GM23248 (cell line): ENCODE data around the gene ZDHHC1. TPM values are rescaled to one million over a fixed set of nuclear protein-coding genes. Genes with fewer than 3 reads are reported as not detected.

Experiments
- DNase-seq: peaks from one replicate; pipeline ENCODE4 v3.0.0-alpha.2; 2015
- H2AFZ ChIP-seq: fragments of 200-600 bp; sonication (generic); 2 replicates; pipeline ENCODE4 v1.6.1; 2016; ENCODE audit warnings: antibody characterized with exemption
- H3F3A ChIP-seq: fragments of 200-600 bp; sonication (generic); 2 replicates; pipeline ENCODE4 v1.6.1; 2016; ENCODE audit warnings: mild to moderate bottlenecking, antibody characterized with exemption, mixed run types; ENCODE audit not compliant: insufficient read depth
- H3K27ac ChIP-seq: fragments of 200-600 bp; sonication (generic); 2 replicates; pipeline ENCODE4 v1.5.1; 2016; ENCODE audit warnings: mild to moderate bottlenecking
- H3K27me3 ChIP-seq: fragments of 200-600 bp; sonication (generic); replicated peaks from 2 replicates; pipeline ENCODE4 v1.6.1; 2016; ENCODE audit warnings: mild to moderate bottlenecking; ENCODE audit not compliant: insufficient read depth
- H3K36me3 ChIP-seq: fragments of 200-600 bp; sonication (generic); 2 replicates; pipeline ENCODE4 v1.6.1; 2016; ENCODE audit warnings: low read depth, mild to moderate bottlenecking
- H3K4me1 ChIP-seq: fragments of 200-600 bp; sonication (generic); 2 replicates; pipeline ENCODE4 v1.6.1; 2016; ENCODE audit warnings: mild to moderate bottlenecking; ENCODE audit not compliant: insufficient read depth
- H3K4me2 ChIP-seq: fragments of 200-600 bp; sonication (generic); one replicate; pipeline ENCODE4 v1.6.1; 2016; ENCODE audit warnings: mild to moderate bottlenecking; ENCODE audit not compliant: unreplicated experiment
- H3K4me3 ChIP-seq: fragments of 200-600 bp; sonication (generic); 2 replicates; pipeline ENCODE4 v1.5.1; 2016; ENCODE audit warnings: mild to moderate bottlenecking
- H3K79me2 ChIP-seq: fragments of 200-600 bp; sonication (generic); 2 replicates; pipeline ENCODE4 v1.6.1; 2016; ENCODE audit warnings: mild to moderate bottlenecking; ENCODE audit not compliant: insufficient read depth
- H3K9ac ChIP-seq: fragments of 200-600 bp; sonication (generic); 2 replicates; pipeline ENCODE4 v1.6.1; 2016; ENCODE audit warnings: mild to moderate bottlenecking
- H3K9me2 ChIP-seq: fragments of 200-600 bp; sonication (generic); 2 replicates; pipeline ENCODE4 v1.6.1; 2016; ENCODE audit warnings: mixed run types, mild to moderate bottlenecking, moderate library complexity; ENCODE audit not compliant: insufficient read depth
- H3K9me3 ChIP-seq: fragments of 200-600 bp; sonication (generic); one replicate; pipeline ENCODE4 v1.6.1; 2017; ENCODE audit warnings: low read depth
- H4K20me1 ChIP-seq: fragments of 200-600 bp; sonication (generic); 2 replicates; pipeline ENCODE4 v1.6.0; 2016; ENCODE audit not compliant: insufficient read depth
- EZH2 ChIP-seq: fragments of 200-600 bp; sonication (generic); IDR thresholded peaks from 2 replicates; pipeline ENCODE4 v1.6.1; 2018; ENCODE audit warnings: antibody characterized with exemption, mild to moderate bottlenecking; ENCODE audit not compliant: insufficient read depth, poor library complexity, severe bottlenecking
- EZH2phosphoT487 ChIP-seq: fragments of 200-600 bp; sonication (generic); IDR thresholded peaks from 2 replicates; pipeline ENCODE4 v1.6.1; 2018; ENCODE audit warnings: antibody characterized with exemption, moderate library complexity, mild to moderate bottlenecking, low read depth; ENCODE audit not compliant: insufficient read depth
- WGBS, 2 experiments: methylation state at CpG; one replicate each; pipeline ENCODE4 v1.1.6; 2015 to 2017; ENCODE audit warnings: low lambda C conversion rate in 2 of 2, low coverage in 1 of 2; ENCODE audit errors: missing lambda C conversion rate in 2 of 2; 5-methylcytosine and 5-hydroxymethylcytosine counted together
- in situ Hi-C: fragments of 300-500 bp; cut with MboI; formaldehyde crosslinking; loops from 2 replicates; pipeline ENCODE4 v1.15.0; 2020
- polyA plus RNA-seq: library from polyadenylated mRNA; unstranded; fragments of >200 nt; fragmentation: Nextera tagmentation; extraction: Ambion mirVana; gene quantifications from 2 replicates; pipeline ENCODE4 v1.2.1, GENCODE V29; 2016
- total RNA-seq: library from RNA; depleted of rRNA; stranded (reverse); fragments of >200 nt; shearing (Covaris generic); gene quantifications from 2 replicates; pipeline ENCODE4 v1.2.3, GENCODE V29; 2014

ZDHHC1 gene
- total and polyA plus RNA-seq, 2 experiments from 2014 or later = 9.2 to 10.9 TPM

- H3K27me3 ChIP-seq = no peaks in the 10 kb centered on the region
- H3K27ac ChIP-seq = no peak overlapping the region
- no peaks in the 10 kb centered on the region for H3K9me2 ChIP-seq
- no peak overlapping the region for H3K4me3 ChIP-seq
- H3K4me2 ChIP-seq = no peak overlapping the region
- TF ChIP-seq EZH2 (no peak), EZH2phosphoT487 (no peak)
- H3K9me3 ChIP-seq = no peaks in the 10 kb centered on the region
- in situ Hi-C loops = no loop called here
- no peaks in the 10 kb centered on the region for H3K36me3 ChIP-seq
- no peak overlapping the region for H3K9ac ChIP-seq
- H4K20me1 ChIP-seq = no peaks in the 10 kb centered on the region
- 62 to 69% methylated on average over 8 of the region's 8 CpGs for WGBS, 2 experiments
- no peak for DNase-seq
- H3F3A ChIP-seq = no peaks in the 10 kb centered on the region
- H2AFZ ChIP-seq = no peak overlapping the region
- H3K79me2 ChIP-seq = no peaks in the 10 kb centered on the region
- H3K4me1 ChIP-seq = 0 out of 2 replicates have a peak, but pooled peaks cover 7% of the 10 kb centered on the region
These were observed 28.7 kb downstream of the ZDHHC1 start for GRCh38 chr16:67387479-67388079.

- in situ Hi-C loops = no loop called here
These were observed 29.3 kb downstream of the ZDHHC1 start for GRCh38 chr16:67386861-67387455.

GRCh38 chr16:67384778-67385510, 31.3 kb downstream of the ZDHHC1 start:
- in situ Hi-C loops = no loop called here
- peak; percentile 45 for DNase-seq

More at GRCh38 chr16:67386861-67387455, 29.3 kb downstream of the ZDHHC1 start:
- Histone ChIP-seq H3K27me3 (no peaks in the 10 kb centered on the region), H3K27ac (no peak overlapping the region), H3F3A (no peaks in the 10 kb centered on the region), H3K9me2 (no peaks in the 10 kb centered on the region), H3K4me3 (no peak overlapping the region), H3K79me2 (no peaks in the 10 kb centered on the region), H3K9ac (no peak overlapping the region), H3K4me1 (0 out of 2 replicates have a peak, but pooled peaks cover 7% of the 10 kb centered on the region), H3K4me2 (no peak overlapping the region), H3K9me3 (no peaks in the 10 kb centered on the region), H4K20me1 (no peaks in the 10 kb centered on the region), H2AFZ (no peak overlapping the region), H3K36me3 (no peaks in the 10 kb centered on the region)
- WGBS, 2 experiments = 77 to 83% methylated on average over 5 of the region's 5 CpGs
- no peak for DNase-seq
- TF ChIP-seq EZH2 (no peak), EZH2phosphoT487 (no peak)

GRCh38 chr16:67383284-67383683, 33.0 kb downstream of the ZDHHC1 start:
- Histone ChIP-seq H3K9me3 (no peaks in the 10 kb centered on the region), H3K9me2 (no peaks in the 10 kb centered on the region), H3K4me2 (no peak overlapping the region), H3F3A (no peaks in the 10 kb centered on the region), H2AFZ (no peak overlapping the region), H3K79me2 (no peaks in the 10 kb centered on the region), H3K4me1 (0 out of 2 replicates have a peak, but pooled peaks cover 7% of the 10 kb centered on the region), H3K4me3 (no peak overlapping the region), H3K36me3 (no peaks in the 10 kb centered on the region), H3K9ac (no peak overlapping the region), H3K27me3 (no peaks in the 10 kb centered on the region), H4K20me1 (no peaks in the 10 kb centered on the region), H3K27ac (no peak overlapping the region)
- in situ Hi-C loops = no loop called here
- no peak for DNase-seq
- WGBS, 2 experiments = 66 to 67% methylated on average over 3 of the region's 3 CpGs
- TF ChIP-seq EZH2phosphoT487 (no peak), EZH2 (no peak)

More at GRCh38 chr16:67384778-67385510, 31.3 kb downstream of the ZDHHC1 start:
- TF ChIP-seq EZH2phosphoT487 (no peak), EZH2 (no peak)
- no peaks in the 10 kb centered on the region for H3K27me3 ChIP-seq
- WGBS, 2 experiments = 84 to 89% methylated on average over 8 of the region's 8 CpGs
- H4K20me1 ChIP-seq = no peaks in the 10 kb centered on the region
- H3K4me2 ChIP-seq = no peak overlapping the region
- H3K4me3 ChIP-seq = no peak overlapping the region
- H3K9me3 ChIP-seq = no peaks in the 10 kb centered on the region
- H3K27ac ChIP-seq = no peak overlapping the region
- H3K9me2 ChIP-seq = no peaks in the 10 kb centered on the region
- no peak overlapping the region for H3K9ac ChIP-seq
- H3K79me2 ChIP-seq = no peaks in the 10 kb centered on the region
- no peak overlapping the region for H2AFZ ChIP-seq
- H3K36me3 ChIP-seq = no peaks in the 10 kb centered on the region
- H3K4me1 ChIP-seq = 0 out of 2 replicates have a peak, but pooled peaks cover 7% of the 10 kb centered on the region
- no peaks in the 10 kb centered on the region for H3F3A ChIP-seq
